HG03108 (cell line): ENCODE data around the gene AASS.

Experiments
- ATAC-seq: cut with Tn5 transposase; IDR thresholded peaks from one replicate; pipeline ENCODE4 v1.9.1; 2021; ENCODE audit warnings: moderate library complexity; ENCODE audit not compliant: unreplicated experiment

Gene AASS

GRCh38 chr7:122046402-122046801 lies 97.6 kb downstream of the AASS start:
- no peak for ATAC-seq

- ATAC-seq: no peak
Measured at GRCh38 chr7:122040147-122040546, 103.9 kb downstream of the AASS start.

GRCh38 chr7:122038904-122039303 lies 105.1 kb downstream of the AASS start:
- ATAC-seq: no peak

- ATAC-seq: no peak
Measured at GRCh38 chr7:122038134-122038533, 105.9 kb downstream of the AASS start.

- ATAC-seq: no peak
Measured at GRCh38 chr7:122035876-122036275, 108.2 kb downstream of the AASS start.

- ATAC-seq: no peak
Measured at GRCh38 chr7:122033641-122034040, 110.4 kb downstream of the AASS start.

- no peak for ATAC-seq
Measured at GRCh38 chr7:122027058-122027457, 117.0 kb downstream of the AASS start.
